ENCODE measurements around the gene POLG. TPM values are rescaled to one million over a fixed set of nuclear protein-coding genes. Genes with fewer than 3 reads are reported as not detected.

POLG gene
- polyA plus RNA-seq, 1 donor (not counting 4 experiments of a cell fraction or from before 2014, with no cell fraction given) = 29.6 TPM

DNA sequence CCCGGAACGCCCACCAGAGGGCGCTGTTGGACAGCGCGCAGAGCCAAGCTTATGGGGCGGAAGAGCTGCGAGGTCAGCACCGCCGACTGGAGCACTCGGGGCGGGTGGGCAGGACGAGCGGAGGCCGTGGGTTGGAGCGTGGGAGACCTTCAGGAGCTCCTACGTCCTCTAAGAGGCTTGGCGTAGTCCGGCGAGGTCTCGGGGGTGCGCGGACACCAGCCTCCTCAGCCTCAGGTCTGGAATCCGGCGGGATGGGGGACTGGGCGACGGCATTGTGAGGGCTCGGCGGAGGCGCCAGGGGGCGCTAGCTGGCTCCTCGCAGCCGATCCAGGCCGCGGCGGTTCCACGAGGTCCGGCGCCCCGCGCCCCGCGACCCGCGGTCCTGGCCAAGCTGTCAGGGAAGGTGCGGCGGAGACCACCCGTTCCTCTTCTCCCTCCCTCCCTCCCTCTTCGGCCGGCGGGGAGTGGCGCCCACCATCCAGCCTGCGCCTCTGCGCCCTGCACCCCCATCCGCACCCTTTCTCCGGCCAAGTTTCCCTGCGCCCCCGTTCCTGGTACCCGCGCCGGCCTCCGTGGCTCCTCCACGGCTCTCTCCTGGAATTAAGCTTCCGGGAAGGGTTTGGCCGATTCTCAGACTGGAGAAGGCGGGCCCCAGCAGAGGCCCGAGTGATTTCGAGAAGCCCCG, 24.3 kb upstream of the POLG start:
- Histone ChIP-seq H2AFZ (ENCODE audit: control insufficient read depth, low read length) (peak overlapping the region; percentile 92), H3K4me2 (ENCODE audit: control insufficient read depth, extremely low read depth, insufficient read depth, low read depth, low read length) (peak overlapping the region; percentile 82), H4K20me1 (ENCODE audit: control insufficient read depth, extremely low read depth, insufficient read depth, low read length) (peaks cover 6% of the 10 kb centered on the region), H3K9ac (ENCODE audit: control insufficient read depth, extremely low read depth, insufficient read depth, low read length) (no peak overlapping the region), H3K79me2 (ENCODE audit: control insufficient read depth, insufficient read depth, low read length) (no peaks in the 10 kb centered on the region), H3K27ac (ENCODE audit: control insufficient read depth, insufficient read depth, low read length) (no peak overlapping the region), H3K36me3 (ENCODE audit: control insufficient read depth in 2 of 2, extremely low read depth in 1 of 2, insufficient read depth in 2 of 2, low read length in 2 of 2) (no peaks in the 10 kb centered on the region), H3K4me3 (ENCODE audit: control insufficient read depth in 2 of 3, extremely low read depth in 1 of 3, insufficient read depth in 2 of 3, low read depth in 1 of 3, low read length in 3 of 3) (peak overlapping the region; percentile 41 to 61 (median 60)), H3K9me1 (ENCODE audit: control insufficient read depth, extremely low read depth, insufficient read depth, low read length) (no peaks in the 10 kb centered on the region), H3K27me3 (ENCODE audit: control insufficient read depth, extremely low read depth, insufficient read depth, low read length) (peaks cover 75% of the 10 kb centered on the region), H3K9me3 (ENCODE audit: control insufficient read depth, low read depth, low read length) (no peaks in the 10 kb centered on the region), H3K4me1 (ENCODE audit: control insufficient read depth, extremely low read depth, insufficient read depth, low read length) (peaks cover 2% of the 10 kb centered on the region)
- TF ChIP-seq, protein P1, sequence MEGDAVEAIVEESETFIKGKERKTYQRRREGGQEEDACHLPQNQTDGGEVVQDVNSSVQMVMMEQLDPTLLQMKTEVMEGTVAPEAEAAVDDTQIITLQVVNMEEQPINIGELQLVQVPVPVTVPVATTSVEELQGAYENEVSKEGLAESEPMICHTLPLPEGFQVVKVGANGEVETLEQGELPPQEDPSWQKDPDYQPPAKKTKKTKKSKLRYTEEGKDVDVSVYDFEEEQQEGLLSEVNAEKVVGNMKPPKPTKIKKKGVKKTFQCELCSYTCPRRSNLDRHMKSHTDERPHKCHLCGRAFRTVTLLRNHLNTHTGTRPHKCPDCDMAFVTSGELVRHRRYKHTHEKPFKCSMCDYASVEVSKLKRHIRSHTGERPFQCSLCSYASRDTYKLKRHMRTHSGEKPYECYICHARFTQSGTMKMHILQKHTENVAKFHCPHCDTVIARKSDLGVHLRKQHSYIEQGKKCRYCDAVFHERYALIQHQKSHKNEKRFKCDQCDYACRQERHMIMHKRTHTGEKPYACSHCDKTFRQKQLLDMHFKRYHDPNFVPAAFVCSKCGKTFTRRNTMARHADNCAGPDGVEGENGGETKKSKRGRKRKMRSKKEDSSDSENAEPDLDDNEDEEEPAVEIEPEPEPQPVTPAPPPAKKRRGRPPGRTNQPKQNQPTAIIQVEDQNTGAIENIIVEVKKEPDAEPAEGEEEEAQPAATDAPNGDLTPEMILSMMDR (optimal IDR thresholded peaks at IDR 0.05 in 1 of 3, IDR thresholded peaks at IDR 0.05 in 1 of 3, conservative IDR thresholded peaks at IDR 0.05 in 1 of 3; ENCODE audit: extremely low read depth in 1 of 3, insufficient read depth in 2 of 3, low read length in 3 of 3) = peak; percentile 78 to 96 (median 93)
- no peak for TF ChIP-seq EZH2 (IDR thresholded peaks at IDR 0.05; ENCODE audit: low read length)
- DNase-seq (ENCODE audit: low read depth, low spot score) (no peak), FAIRE-seq (no peak)
- dilution Hi-C loops (cut with MboI; ENCODE audit: extremely low pct_ligation_motif_present, low sequenced_read_pairs) = no loop called here

DNA sequence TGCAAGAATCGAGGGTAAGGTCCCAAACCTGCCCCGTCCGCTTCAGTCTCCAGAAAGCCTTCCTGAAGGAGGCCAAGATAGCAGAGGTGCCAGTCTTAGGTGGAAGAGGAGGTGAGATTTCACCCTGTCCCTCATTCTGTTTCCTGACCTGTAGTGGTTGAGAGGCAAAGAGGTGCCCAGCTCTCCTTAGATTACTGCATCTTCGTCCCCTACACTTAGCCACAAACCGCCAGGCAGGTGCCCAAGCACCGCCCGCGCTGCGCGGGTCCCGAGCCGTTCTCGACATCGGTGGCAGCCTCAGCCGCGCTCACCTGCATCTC, 23.8 kb upstream of the POLG start:
- Histone ChIP-seq H2AFZ (ENCODE audit: control insufficient read depth, low read length) (no peak overlapping the region), H3K9me3 (ENCODE audit: control insufficient read depth, low read depth, low read length) (no peaks in the 10 kb centered on the region), H3K79me2 (ENCODE audit: control insufficient read depth, insufficient read depth, low read length) (no peaks in the 10 kb centered on the region), H3K9ac (ENCODE audit: control insufficient read depth, extremely low read depth, insufficient read depth, low read length) (no peak overlapping the region), H3K9me1 (ENCODE audit: control insufficient read depth, extremely low read depth, insufficient read depth, low read length) (no peaks in the 10 kb centered on the region), H3K4me3 (ENCODE audit: control insufficient read depth in 2 of 3, extremely low read depth in 1 of 3, insufficient read depth in 2 of 3, low read depth in 1 of 3, low read length in 3 of 3) (peak overlapping the region in 2 of 3 experiments; percentile 41 to 60), H3K4me2 (ENCODE audit: control insufficient read depth, extremely low read depth, insufficient read depth, low read depth, low read length) (peak overlapping the region; percentile 82), H3K36me3 (ENCODE audit: control insufficient read depth in 2 of 2, extremely low read depth in 1 of 2, insufficient read depth in 2 of 2, low read length in 2 of 2) (no peaks in the 10 kb centered on the region), H4K20me1 (ENCODE audit: control insufficient read depth, extremely low read depth, insufficient read depth, low read length) (peaks cover 6% of the 10 kb centered on the region), H3K27me3 (ENCODE audit: control insufficient read depth, extremely low read depth, insufficient read depth, low read length) (peaks cover 73% of the 10 kb centered on the region), H3K27ac (ENCODE audit: control insufficient read depth, insufficient read depth, low read length) (no peak overlapping the region), H3K4me1 (ENCODE audit: control insufficient read depth, extremely low read depth, insufficient read depth, low read length) (peaks cover 2% of the 10 kb centered on the region)
- dilution Hi-C loops (cut with MboI; ENCODE audit: extremely low pct_ligation_motif_present, low sequenced_read_pairs) = no loop called here
- no peak for DNase-seq (ENCODE audit: low read depth, low spot score)
- peak; percentile 32 for TF ChIP-seq EZH2 (IDR thresholded peaks at IDR 0.05; ENCODE audit: low read length)
- TF ChIP-seq, protein P1 (optimal IDR thresholded peaks at IDR 0.05 in 1 of 3, IDR thresholded peaks at IDR 0.05 in 1 of 3, conservative IDR thresholded peaks at IDR 0.05 in 1 of 3; ENCODE audit: extremely low read depth in 1 of 3, insufficient read depth in 2 of 3, low read length in 3 of 3) = no peak
- no peak for FAIRE-seq
